Esophagus squamous epithelium (tissue), 4 donors: ENCODE measurements around the gene CD209.

ENCODE experiments used
- CTCF ChIP-seq, 6 experiments: fragments of 450-650 bp in 4 of 6; fragments of 200-600 bp in 2 of 6; sonication (generic) in 2 of 6; IDR thresholded peaks; one replicate each; pipeline ENCODE4 v1.5.1; 2016 to 2019; ENCODE audit warnings: antibody characterized with exemption in 6 of 6, mild to moderate bottlenecking in 4 of 6, moderate library complexity in 4 of 6
- POLR2A ChIP-seq, 4 donors: fragments of 450-650 bp; IDR thresholded peaks; one replicate each; pipeline ENCODE4 v1.6.1; 2017; ENCODE audit warnings: antibody characterized with exemption in 4 of 4, mild to moderate bottlenecking in 4 of 4, moderate library complexity in 3 of 4

- TF ChIP-seq CTCF (IDR thresholded peaks at IDR 0.05) (no peak), POLR2A (IDR thresholded peaks at IDR 0.05) (no peak)
Measured at GRCh38 chr19:7767487-7767886, 20.2 kb upstream of the CD209 start.
